ENCODE results near the gene TLR7.

DNA sequence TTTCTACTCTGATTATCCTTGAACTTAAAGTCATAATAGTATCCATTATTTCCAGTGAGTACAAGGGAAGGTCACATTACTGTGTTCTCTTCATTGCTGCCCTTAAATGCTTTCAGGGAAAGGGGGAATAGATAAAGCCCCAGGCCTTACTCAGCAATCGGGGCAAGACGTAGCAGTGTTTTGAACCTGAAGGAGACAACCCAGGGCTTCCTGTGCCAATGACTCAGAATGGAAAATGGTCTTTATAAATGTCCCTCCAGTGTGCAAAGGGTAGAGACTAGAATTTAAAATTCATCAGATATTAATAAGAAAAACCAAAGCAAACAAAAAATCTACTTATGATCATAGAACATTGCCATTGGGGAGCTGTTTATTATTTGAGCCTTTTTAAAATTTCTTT lies 63.3 kb downstream of the TLR7 start:
- TF ChIP-seq, protein P1, sequence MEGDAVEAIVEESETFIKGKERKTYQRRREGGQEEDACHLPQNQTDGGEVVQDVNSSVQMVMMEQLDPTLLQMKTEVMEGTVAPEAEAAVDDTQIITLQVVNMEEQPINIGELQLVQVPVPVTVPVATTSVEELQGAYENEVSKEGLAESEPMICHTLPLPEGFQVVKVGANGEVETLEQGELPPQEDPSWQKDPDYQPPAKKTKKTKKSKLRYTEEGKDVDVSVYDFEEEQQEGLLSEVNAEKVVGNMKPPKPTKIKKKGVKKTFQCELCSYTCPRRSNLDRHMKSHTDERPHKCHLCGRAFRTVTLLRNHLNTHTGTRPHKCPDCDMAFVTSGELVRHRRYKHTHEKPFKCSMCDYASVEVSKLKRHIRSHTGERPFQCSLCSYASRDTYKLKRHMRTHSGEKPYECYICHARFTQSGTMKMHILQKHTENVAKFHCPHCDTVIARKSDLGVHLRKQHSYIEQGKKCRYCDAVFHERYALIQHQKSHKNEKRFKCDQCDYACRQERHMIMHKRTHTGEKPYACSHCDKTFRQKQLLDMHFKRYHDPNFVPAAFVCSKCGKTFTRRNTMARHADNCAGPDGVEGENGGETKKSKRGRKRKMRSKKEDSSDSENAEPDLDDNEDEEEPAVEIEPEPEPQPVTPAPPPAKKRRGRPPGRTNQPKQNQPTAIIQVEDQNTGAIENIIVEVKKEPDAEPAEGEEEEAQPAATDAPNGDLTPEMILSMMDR (conservative IDR thresholded peaks at IDR 0.05 in 1 of 2, IDR thresholded peaks at IDR 0.05 in 1 of 2; ENCODE audit: extremely low read depth in 1 of 2, insufficient read depth in 1 of 2, low read depth in 1 of 2, low read length in 2 of 2), result no peak
- no peak for TF ChIP-seq EZH2 (IDR thresholded peaks at IDR 0.05; ENCODE audit: borderline replicate concordance, low read length)

Measured in mammary epithelial cell (primary cell).